T-helper 1 cell treated with Interleukin-12 subunit alpha and Interleukin-12 subunit beta and Interleukin-4 antibody, amounts not matched to agents 30 μg/mL and 1 μg/mL, for 36 hours (primary cell): Measurements from ENCODE around the gene SV2C.
"Not testable (repeated sequence)": the region's sequence is repeated elsewhere in the genome, so short reads cannot be mapped to it uniquely, and the experiment has no call there.

Experiments
- H3K27ac Mint-ChIP-seq: one replicate; pipeline ENCODE4 v1.8.0; 2021; ENCODE audit warnings: mild to moderate bottlenecking, mixed read lengths
- H3K27me3 Mint-ChIP-seq: one replicate; pipeline ENCODE4 v1.8.0; 2021; ENCODE audit warnings: low read depth, mixed read lengths
- H3K36me3 Mint-ChIP-seq: one replicate; pipeline ENCODE4 v1.8.0; 2021; ENCODE audit warnings: low read depth, mixed read lengths
- H3K4me1 Mint-ChIP-seq: one replicate; pipeline ENCODE4 v1.8.0; 2021; ENCODE audit warnings: low read depth, mixed read lengths
- H3K4me3 Mint-ChIP-seq: one replicate; pipeline ENCODE4 v1.8.0; 2021; ENCODE audit warnings: mild to moderate bottlenecking, moderate library complexity, mixed read lengths
- H3K9me3 Mint-ChIP-seq: one replicate; pipeline ENCODE4 v1.8.0; 2021; ENCODE audit warnings: mixed read lengths

The SV2C gene

DNA sequence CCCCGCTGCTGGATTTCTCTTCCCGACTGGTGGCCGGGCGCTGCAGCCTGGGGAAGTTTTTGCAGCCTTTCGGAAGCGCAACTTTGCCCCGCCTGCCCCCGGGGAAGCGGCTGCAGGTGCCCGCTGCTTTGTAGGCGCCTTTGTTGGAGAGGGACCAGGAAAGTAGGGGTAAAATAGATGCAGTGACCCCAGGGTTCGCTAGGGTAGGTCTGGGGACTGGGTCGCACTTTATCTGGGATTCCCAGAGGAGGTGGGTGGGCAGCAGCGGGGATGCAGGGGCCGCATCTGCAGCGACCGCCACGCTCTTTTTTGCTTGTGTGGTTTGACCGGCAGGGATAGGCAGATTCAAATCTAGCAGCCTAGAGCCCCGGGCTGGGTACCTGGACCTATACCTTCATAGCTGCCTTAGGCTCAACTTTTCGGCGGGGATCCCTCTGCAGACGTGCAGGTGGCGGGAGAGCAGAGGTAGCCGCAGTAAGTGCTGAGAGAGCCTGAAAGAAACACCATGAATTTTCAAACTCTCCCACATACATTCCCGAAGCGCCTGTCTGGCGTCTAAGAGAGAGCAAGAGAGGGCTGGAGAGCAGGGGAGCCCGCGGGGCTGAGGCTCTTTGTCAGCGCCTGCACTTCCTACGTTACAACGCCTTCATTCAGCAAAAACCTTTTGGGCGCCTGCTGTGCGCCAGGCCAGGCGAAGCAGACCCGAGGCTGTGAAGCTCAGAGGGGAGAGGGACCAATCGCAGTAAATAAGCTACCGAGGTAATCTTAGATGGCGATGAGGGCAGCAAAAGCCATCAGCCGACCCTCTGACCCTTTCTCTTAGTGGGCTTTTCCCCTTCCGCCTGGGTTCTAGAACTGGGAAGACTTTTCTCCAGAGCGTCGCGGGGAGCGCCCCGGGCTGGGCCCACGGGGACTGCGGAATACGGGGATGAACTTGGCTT is 642 bp downstream of the SV2C start:
- Mint-ChIP-seq H3K27ac (no peak overlapping the region), H3K36me3 (no peaks in the 10 kb centered on the region), H3K9me3 (no peaks in the 10 kb centered on the region), H3K4me3 (peak overlapping the region; percentile 62), H3K4me1 (peaks cover 23% of the 10 kb centered on the region), H3K27me3 (peaks cover 83% of the 10 kb centered on the region)

DNA sequence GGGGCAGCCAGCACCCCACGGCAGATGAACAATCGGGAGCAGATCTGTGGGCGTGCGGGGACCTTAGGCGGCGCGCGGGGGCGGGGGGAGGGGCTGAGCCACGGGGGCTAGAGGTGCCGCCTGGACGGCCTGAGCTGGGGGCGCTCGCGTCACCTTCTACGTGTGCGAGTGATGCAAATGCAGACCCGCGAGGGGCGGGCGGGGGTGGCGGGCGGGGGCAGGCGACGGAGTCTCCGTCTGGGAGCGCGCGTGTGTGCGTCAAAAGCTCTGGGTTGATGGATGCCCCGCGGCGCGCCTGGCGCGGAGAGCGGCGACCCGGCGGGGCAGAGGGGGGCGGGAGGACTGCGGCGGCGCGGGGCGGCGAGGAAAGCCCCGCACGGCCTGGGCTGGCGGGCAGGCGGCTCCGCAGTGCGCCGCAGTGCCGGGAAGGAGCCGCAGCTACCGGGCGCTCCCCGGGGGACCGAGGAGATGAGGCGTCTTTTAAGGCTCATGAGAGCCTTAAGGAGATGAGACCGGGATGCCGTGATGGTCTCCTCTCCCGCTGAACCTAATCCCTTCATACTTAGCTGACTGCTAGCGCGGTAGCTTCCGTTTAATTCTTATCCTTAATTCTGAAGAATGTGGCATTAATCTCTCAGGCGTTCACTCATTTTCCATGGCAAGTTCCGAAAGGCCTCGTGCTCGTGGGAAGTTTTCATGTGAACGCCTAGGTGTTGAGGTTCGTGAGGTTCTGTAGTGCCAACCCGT is 1.5 kb downstream of the SV2C start:
- Mint-ChIP-seq H3K27me3 (peaks cover 82% of the 10 kb centered on the region), H3K27ac (no peak overlapping the region), H3K9me3 (no peaks in the 10 kb centered on the region), H3K4me3 (peak overlapping the region; percentile 63), H3K36me3 (no peaks in the 10 kb centered on the region), H3K4me1 (peaks cover 23% of the 10 kb centered on the region)

DNA sequence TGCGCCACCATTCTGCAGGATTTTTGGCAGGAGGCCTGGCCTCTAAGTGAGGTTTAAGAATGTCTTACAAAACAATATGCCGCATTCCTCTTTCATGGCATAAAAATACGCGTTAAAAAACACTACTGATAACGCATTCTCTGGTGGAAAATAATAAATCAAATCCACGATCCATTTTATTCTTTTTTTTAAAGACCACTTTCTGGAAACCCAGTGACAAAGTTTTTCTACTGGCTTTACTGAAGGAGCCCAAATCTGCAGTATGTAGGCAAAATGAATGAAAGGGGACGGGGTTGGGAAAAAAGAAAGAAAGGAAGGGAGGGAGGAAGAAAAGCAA is 2.0 kb downstream of the SV2C start:
- H3K4me1 Mint-ChIP-seq, result peaks cover 23% of the 10 kb centered on the region
- no peaks in the 10 kb centered on the region for H3K36me3 Mint-ChIP-seq
- peak overlapping the region; percentile 63 for H3K4me3 Mint-ChIP-seq
- no peaks in the 10 kb centered on the region for H3K9me3 Mint-ChIP-seq
- H3K27ac Mint-ChIP-seq, result no peak overlapping the region
- peaks cover 81% of the 10 kb centered on the region for H3K27me3 Mint-ChIP-seq

DNA sequence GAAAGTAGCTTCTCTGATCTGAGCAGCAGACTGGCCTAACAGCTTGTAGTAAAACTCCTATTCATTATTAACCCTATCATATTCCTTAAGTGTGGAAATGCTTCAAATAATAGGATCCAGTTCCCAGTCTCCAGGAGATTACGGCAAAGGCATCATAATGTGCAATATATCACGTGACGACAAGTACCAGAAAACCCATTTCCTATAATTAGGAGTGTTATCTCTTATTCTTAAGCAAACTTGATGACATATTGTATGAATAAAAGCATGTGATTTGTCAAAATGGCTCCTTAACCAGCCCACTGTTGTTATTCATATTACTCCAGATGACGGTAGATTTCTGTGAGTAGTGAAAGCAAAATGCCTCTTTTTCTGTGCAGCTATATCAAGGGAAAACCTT is 2.9 kb downstream of the SV2C start:
- peaks cover 80% of the 10 kb centered on the region for H3K27me3 Mint-ChIP-seq
- no peak overlapping the region for H3K4me3 Mint-ChIP-seq

DNA sequence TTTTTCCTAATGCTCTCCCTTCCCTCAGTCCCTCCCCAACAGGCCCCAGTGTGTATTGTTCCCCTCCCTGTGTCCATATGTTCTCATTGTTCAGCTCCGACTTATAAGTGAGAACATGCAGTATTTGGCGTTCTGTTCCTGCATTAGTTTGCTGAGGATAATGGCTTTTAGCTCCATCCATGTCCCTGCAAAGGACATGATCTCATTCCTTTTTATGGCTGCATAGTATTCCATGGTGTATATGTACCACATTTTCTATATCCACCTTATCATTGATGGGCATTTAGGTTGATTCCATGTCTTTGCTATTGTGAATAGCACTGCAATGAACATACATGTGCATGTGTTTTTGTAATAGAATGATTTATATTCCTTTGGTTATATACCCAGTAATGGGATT is 6.0 kb downstream of the SV2C start:
- H3K27ac Mint-ChIP-seq, H3K4me3 Mint-ChIP-seq, H3K36me3 Mint-ChIP-seq, H3K9me3 Mint-ChIP-seq, H3K4me1 Mint-ChIP-seq: not testable (repeated sequence)
- H3K27me3 Mint-ChIP-seq, result peaks cover 62% of the 10 kb centered on the region

More for the DNA sequence above, 2.9 kb downstream of the SV2C start:
- H3K27ac Mint-ChIP-seq, result no peak overlapping the region
- no peaks in the 10 kb centered on the region for H3K36me3 Mint-ChIP-seq
- no peaks in the 10 kb centered on the region for H3K9me3 Mint-ChIP-seq
- H3K4me1 Mint-ChIP-seq, result peaks cover 23% of the 10 kb centered on the region

DNA sequence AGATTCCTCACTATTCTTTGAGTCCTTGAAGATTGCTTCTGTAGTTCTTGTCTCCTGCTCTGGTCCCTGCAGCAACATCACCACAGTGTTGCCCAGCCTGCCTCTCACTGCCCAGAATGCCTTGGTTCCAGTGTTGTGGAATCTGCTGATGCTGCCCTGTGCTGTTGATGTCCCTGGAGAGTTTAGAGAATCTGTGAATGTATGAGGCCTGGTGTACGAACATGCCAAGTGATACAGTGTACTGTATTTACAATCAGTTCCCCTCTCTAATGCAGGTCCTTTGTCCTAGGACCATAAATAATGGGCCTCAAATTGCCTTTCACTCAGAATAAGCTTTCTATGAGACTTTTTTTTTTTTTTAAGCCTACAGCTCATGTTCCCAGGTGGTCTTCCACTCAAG is 8.2 kb downstream of the SV2C start:
- no peak overlapping the region for H3K27ac Mint-ChIP-seq
- H3K9me3 Mint-ChIP-seq, result no peaks in the 10 kb centered on the region
- no peaks in the 10 kb centered on the region for H3K4me1 Mint-ChIP-seq
- H3K36me3 Mint-ChIP-seq, result no peaks in the 10 kb centered on the region
- H3K4me3 Mint-ChIP-seq, result no peak overlapping the region
- peaks cover 50% of the 10 kb centered on the region for H3K27me3 Mint-ChIP-seq

DNA sequence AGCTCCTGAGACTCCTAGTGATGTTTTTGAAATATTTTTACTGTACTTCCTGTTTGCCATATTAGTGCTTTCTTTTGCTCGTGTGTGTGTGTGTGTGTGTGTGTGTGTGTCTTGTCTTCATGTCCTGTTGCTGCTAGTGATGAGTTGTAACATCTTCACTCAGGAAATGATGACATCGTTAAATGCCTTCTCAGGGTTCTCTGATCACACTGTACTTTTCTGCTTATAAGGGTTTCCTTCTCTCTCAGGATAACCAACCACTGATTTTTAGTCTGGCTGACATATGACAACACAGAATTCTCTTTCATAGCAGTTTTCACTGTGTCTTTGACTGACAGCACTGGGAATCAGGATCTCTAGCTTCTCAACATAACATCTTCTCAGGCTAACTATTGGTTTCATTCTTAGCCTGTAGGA is 16.1 kb downstream of the SV2C start:
- H3K27me3 Mint-ChIP-seq, result peaks cover 21% of the 10 kb centered on the region
- no peaks in the 10 kb centered on the region for H3K36me3 Mint-ChIP-seq
- H3K4me3 Mint-ChIP-seq, result no peak overlapping the region
- H3K9me3 Mint-ChIP-seq, result no peaks in the 10 kb centered on the region
- H3K4me1 Mint-ChIP-seq, result peaks cover 6% of the 10 kb centered on the region
- H3K27ac Mint-ChIP-seq, result peak overlapping the region; percentile 1

DNA sequence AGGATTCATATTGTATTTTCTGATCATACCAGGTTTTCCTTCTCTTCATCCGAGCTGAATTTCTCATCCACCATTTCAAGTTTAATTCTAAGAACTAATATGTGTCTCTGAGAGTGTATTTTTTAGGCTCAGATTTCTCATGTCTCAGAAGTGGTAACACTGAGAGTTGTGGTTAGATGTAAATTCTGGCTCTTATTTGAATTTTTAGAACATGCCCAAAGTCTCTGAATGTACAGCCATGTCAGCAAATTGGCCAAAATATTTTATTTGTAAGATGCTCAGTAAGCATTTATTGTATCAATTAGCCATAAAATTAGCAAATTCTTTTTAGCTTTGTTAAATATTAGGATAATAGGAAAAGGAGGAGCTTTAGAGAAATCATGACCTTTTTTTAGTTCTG is 16.6 kb downstream of the SV2C start:
- peaks cover 24% of the 10 kb centered on the region for H3K27me3 Mint-ChIP-seq
- H3K4me1 Mint-ChIP-seq, result peaks cover 6% of the 10 kb centered on the region
- H3K4me3 Mint-ChIP-seq, result no peak overlapping the region
- H3K9me3 Mint-ChIP-seq, result no peaks in the 10 kb centered on the region
- no peaks in the 10 kb centered on the region for H3K36me3 Mint-ChIP-seq
- H3K27ac Mint-ChIP-seq, result no peak overlapping the region

DNA sequence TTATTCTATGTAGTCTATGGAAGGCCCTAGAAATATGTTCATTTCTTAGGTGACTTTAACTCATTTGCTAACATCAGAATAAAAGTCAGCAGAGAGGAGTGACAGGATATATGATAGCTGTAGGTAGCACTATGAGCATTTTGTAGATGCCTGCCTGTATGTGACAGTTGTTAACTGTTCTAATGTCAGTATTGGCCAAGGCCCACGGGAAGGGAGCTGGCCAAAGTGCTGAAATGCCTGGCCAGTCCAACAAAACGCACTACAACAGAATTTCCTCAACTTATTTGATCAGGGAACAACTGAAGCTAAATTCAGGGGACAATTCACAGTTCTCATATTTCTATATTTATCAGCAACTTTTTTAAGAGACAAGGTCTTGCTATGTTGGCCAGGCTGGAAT is 20.8 kb downstream of the SV2C start:
- H3K4me1 Mint-ChIP-seq, result peaks cover 10% of the 10 kb centered on the region
- H3K36me3 Mint-ChIP-seq, result no peaks in the 10 kb centered on the region
- H3K9me3 Mint-ChIP-seq, result no peaks in the 10 kb centered on the region
- no peak overlapping the region for H3K4me3 Mint-ChIP-seq
- no peak overlapping the region for H3K27ac Mint-ChIP-seq
- peaks cover 31% of the 10 kb centered on the region for H3K27me3 Mint-ChIP-seq

DNA sequence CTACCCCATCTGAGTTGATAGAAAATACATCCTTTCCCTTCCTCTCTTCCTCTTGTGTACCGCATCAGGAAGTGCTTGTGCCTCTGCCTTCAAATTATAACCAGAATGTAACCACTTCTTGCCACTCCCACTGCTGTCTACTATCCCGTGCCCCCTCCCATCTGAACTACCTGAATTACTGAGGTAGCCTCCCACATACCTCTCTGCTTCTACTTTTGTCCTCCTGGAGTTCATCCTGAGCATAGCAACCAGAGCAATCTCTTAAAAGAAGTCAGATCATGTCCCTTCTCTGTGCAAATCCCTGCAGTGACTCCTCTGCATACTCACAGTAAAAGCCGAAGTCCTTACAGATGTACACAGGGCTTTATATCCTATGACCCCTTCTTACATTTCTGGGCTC is 23.0 kb downstream of the SV2C start:
- H3K9me3 Mint-ChIP-seq, result no peaks in the 10 kb centered on the region
- peaks cover 23% of the 10 kb centered on the region for H3K27me3 Mint-ChIP-seq
- peaks cover 5% of the 10 kb centered on the region for H3K4me1 Mint-ChIP-seq
- H3K4me3 Mint-ChIP-seq, result no peak overlapping the region
- no peak overlapping the region for H3K27ac Mint-ChIP-seq
- H3K36me3 Mint-ChIP-seq, result no peaks in the 10 kb centered on the region

DNA sequence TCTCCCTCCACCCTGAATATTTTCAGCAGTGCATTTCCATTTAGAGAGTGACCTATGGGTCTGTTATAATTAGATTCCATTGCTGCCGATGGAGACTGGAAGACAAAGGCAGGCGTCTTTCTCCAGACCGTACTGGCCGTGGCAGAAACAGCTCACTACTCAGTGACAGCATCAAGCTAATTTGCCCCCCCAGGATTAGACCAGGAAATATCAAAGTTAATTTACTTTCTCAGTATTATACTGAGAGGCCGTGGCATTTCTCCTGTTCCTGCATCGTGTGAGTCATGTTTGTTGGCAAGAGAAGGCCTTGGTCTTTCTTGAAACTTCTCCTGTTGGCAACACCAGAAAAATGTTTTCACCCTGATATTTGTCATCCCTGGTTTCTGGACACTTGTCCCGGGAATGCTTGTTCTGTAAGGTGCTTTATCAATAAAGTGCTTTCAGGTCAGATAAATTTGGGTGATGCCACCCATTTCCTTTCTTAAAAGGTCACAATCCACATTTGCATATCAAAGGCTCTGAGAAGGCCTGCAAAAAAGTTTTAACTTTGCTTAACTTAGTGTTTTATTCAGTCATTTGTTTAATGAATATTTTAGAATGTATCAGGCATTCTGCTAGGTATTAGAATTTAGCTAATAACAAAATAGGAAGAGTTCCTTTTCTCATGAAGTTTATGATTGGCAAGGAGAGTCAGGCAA is 28.4 kb downstream of the SV2C start:
- H3K9me3 Mint-ChIP-seq, result no peaks in the 10 kb centered on the region
- no peak overlapping the region for H3K4me3 Mint-ChIP-seq
- no peaks in the 10 kb centered on the region for H3K36me3 Mint-ChIP-seq
- peaks cover 25% of the 10 kb centered on the region for H3K27me3 Mint-ChIP-seq
- H3K27ac Mint-ChIP-seq, result no peak overlapping the region
- no peaks in the 10 kb centered on the region for H3K4me1 Mint-ChIP-seq

DNA sequence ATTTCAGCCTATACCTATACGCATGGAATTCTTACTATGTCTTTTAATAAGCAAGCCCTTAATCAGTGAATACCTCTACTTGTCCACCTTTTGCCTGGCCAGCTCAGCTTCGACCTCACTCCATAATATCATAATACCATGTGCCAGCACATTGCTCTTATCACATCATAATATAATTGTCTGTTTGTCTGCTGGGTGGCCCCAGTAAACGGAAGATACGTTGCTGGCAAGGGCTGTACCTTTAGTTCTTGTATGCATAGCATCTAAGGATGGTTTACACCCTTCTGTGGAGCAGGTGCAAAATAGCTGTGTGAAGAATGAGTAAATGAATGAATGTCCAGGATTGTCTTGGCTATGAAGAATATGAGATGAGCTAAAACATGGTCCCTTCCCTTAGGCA is 29.9 kb downstream of the SV2C start:
- Mint-ChIP-seq H3K27ac (no peak overlapping the region), H3K4me3 (no peak overlapping the region), H3K4me1 (no peaks in the 10 kb centered on the region), H3K27me3 (peaks cover 22% of the 10 kb centered on the region), H3K9me3 (no peaks in the 10 kb centered on the region), H3K36me3 (no peaks in the 10 kb centered on the region)

DNA sequence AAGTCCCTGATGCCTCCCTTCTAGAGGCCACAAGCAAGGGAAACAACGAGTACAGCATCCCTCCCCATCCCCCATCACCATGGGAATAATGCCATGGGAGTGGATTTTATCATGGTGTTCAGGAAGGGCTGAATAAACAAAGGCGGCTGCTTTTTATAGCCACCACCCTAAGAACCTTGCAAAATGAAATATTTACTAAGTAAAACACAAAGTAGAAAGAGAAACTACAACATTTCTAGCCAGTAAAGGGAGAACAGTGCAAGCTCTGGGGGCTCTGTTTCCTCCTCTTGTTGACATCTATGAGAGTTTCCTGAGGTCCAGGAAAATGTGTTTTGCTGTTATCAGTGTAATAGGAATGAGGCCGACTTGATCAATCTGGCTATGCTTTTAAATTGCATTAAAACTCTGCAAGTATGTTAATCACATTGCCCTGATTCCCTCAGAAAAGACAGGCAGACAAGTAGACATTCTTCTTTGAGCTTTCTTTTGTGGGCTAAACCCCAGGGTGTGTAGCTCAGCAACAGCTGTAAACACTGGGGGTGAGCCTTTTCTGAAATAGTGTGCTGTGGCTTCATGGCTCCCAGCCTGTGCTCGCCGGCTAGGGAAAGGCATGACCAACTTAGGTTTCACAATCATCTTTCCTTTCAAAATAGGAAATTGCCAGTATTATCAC is 31.1 kb downstream of the SV2C start:
- Mint-ChIP-seq H3K4me1 (no peaks in the 10 kb centered on the region), H3K9me3 (no peaks in the 10 kb centered on the region), H3K4me3 (no peak overlapping the region), H3K27ac (no peak overlapping the region), H3K27me3 (peaks cover 22% of the 10 kb centered on the region), H3K36me3 (no peaks in the 10 kb centered on the region)

DNA sequence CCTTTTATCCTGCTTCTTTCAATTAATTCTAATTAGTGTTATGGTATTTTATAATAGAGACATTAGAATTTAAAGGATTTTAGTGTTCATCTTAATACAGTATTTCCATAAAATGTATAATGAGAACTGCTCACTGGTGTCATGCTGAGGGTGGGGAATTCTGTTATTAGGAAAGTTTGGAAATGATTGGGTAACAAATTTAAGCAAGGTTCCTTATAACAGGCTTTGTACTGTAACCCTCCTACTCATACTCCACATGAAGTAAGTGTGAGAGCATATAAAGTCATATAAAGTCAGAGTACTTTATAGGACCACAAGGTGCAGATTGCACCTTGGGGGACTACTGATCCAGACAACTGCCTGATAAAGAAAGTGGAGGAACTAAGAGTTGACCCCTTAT is 42.2 kb downstream of the SV2C start:
- Mint-ChIP-seq H3K27ac (no peak overlapping the region), H3K4me3 (no peak overlapping the region), H3K36me3 (no peaks in the 10 kb centered on the region), H3K27me3 (peaks cover 7% of the 10 kb centered on the region), H3K9me3 (no peaks in the 10 kb centered on the region), H3K4me1 (no peaks in the 10 kb centered on the region)
